WTC11 (cell line): ENCODE results near the gene KLC4. TPM values are rescaled to one million over a fixed set of nuclear protein-coding genes. Genes with fewer than 3 reads are reported as not detected.

ENCODE experiments used
- ATAC-seq: fragments of 200-7000 bp; cut with Tn5 transposase; 2 replicates; pipeline ENCODE4 v1.10.0; 2021; ENCODE audit warnings: mild to moderate bottlenecking, moderate library complexity
- Bru-seq: library from RNA; stranded (reverse); fragments of 400-500 nt; gene quantifications from one replicate; lab custom pipeline; 2021; lab: Mats Ljungman, UMichigan
- CTCF ChIA-PET: fragments of 300-600 bp; sonication (Branson Sonifier 250); formaldehyde crosslinking; loops from one replicate; lab custom pipeline; 2021; ENCODE audit warnings: antibody characterized with exemption; lab: Charles Lee
- POLR2A ChIA-PET: fragments of 350-600 bp; sonication (Branson Sonifier 250); formaldehyde crosslinking; loops from one replicate; lab custom pipeline; 2021; ENCODE audit warnings: antibody characterized with exemption; lab: Charles Lee
- DNase-seq: peaks from one replicate; pipeline ENCODE4 v3.0.0; 2021; ENCODE audit warnings: low spot score
- H3K27ac Mint-ChIP-seq: 2 replicates; pipeline ENCODE4 v1.8.0; 2021; ENCODE audit warnings: mixed read lengths
- H3K27me3 Mint-ChIP-seq: 2 replicates; pipeline ENCODE4 v1.8.0; 2021; ENCODE audit warnings: low read depth, mild to moderate bottlenecking, moderate library complexity, mixed read lengths
- H3K36me3 Mint-ChIP-seq: 2 replicates; pipeline ENCODE4 v1.8.0; 2021; ENCODE audit warnings: mixed read lengths
- H3K4me1 Mint-ChIP-seq: 2 replicates; pipeline ENCODE4 v1.8.0; 2022; ENCODE audit warnings: mixed read lengths
- H3K4me3 Mint-ChIP-seq: 2 replicates; pipeline ENCODE4 v1.8.0; 2021; ENCODE audit warnings: mild to moderate bottlenecking, moderate library complexity, mixed read lengths
- H3K9me3 Mint-ChIP-seq: 2 replicates; pipeline ENCODE4 v1.8.0; 2021; ENCODE audit warnings: mixed read lengths
- CREM ChIP-seq: sonication (generic); formaldehyde crosslinking; IDR thresholded peaks from 2 replicates; pipeline ENCODE4 v1.8.1; 2022; ENCODE audit warnings: mild to moderate bottlenecking, missing genetic modification reagents, moderate library complexity
- ELF4 ChIP-seq: sonication (generic); formaldehyde crosslinking; IDR thresholded peaks from 2 replicates; pipeline ENCODE4 v1.8.1; 2022; ENCODE audit warnings: low read depth, mild to moderate bottlenecking, moderate library complexity, missing genetic modification reagents
- ESRRA ChIP-seq: sonication (generic); formaldehyde crosslinking; IDR thresholded peaks from 2 replicates; pipeline ENCODE4 v1.8.1; 2022; ENCODE audit warnings: mild to moderate bottlenecking, missing genetic modification reagents, borderline replicate concordance
- FOXK1 ChIP-seq: sonication (generic); formaldehyde crosslinking; IDR thresholded peaks from 2 replicates; pipeline ENCODE4 v1.8.0; 2022; ENCODE audit warnings: mild to moderate bottlenecking, moderate library complexity, missing genetic modification reagents
- FOXP1 ChIP-seq: sonication (generic); formaldehyde crosslinking; IDR thresholded peaks from 2 replicates; pipeline ENCODE4 v1.8.0; 2022; ENCODE audit warnings: missing genetic modification reagents, mild to moderate bottlenecking, moderate library complexity, borderline replicate concordance
- GTF2I ChIP-seq: fragments of 250-450 bp; sonication (Bioruptor Pico); conservative IDR thresholded peaks from 2 replicates; pipeline ENCODE4 v1.4.0; 2021; ENCODE audit warnings: mild to moderate bottlenecking
- JAZF1 ChIP-seq: fragments of 250-450 bp; sonication (Bioruptor Pico); IDR thresholded peaks from 2 replicates; pipeline ENCODE4 v1.9.0; 2021; ENCODE audit warnings: moderate library complexity, mild to moderate bottlenecking, inconsistent platforms
- NFATC4 ChIP-seq: fragments of 250-450 bp; sonication (Bioruptor Pico); IDR thresholded peaks from 2 replicates; pipeline ENCODE4 v1.9.0; 2021; ENCODE audit warnings: mild to moderate bottlenecking
- NR2C2 ChIP-seq: sonication (generic); formaldehyde crosslinking; IDR thresholded peaks from 2 replicates; pipeline ENCODE4 v1.8.0; 2022; ENCODE audit warnings: mild to moderate bottlenecking, missing genetic modification reagents
- OVOL2 ChIP-seq: fragments of 250-450 bp; sonication (Bioruptor Pico); IDR thresholded peaks from 2 replicates; pipeline ENCODE4 v1.9.0; 2021; ENCODE audit warnings: mild to moderate bottlenecking, borderline replicate concordance
- PRRX2 ChIP-seq: fragments of 250-450 bp; sonication (Bioruptor Pico); IDR thresholded peaks from 2 replicates; pipeline ENCODE4 v1.8.0; 2021; ENCODE audit warnings: mild to moderate bottlenecking
- RORB ChIP-seq: fragments of 250-450 bp; sonication (Bioruptor Pico); IDR thresholded peaks from 2 replicates; pipeline ENCODE4 v1.9.0; 2021; ENCODE audit warnings: mild to moderate bottlenecking
- SOX15 ChIP-seq: fragments of 250-450 bp; sonication (Bioruptor Pico); IDR thresholded peaks from 2 replicates; pipeline ENCODE4 v1.9.0; 2021; ENCODE audit warnings: mild to moderate bottlenecking
- SP1 ChIP-seq: sonication (generic); formaldehyde crosslinking; conservative IDR thresholded peaks from 2 replicates; pipeline ENCODE4 v1.8.1; 2022; ENCODE audit warnings: missing genetic modification reagents
- TEAD4 ChIP-seq: sonication (generic); formaldehyde crosslinking; IDR thresholded peaks from 2 replicates; pipeline ENCODE4 v1.8.0; 2022; ENCODE audit warnings: mild to moderate bottlenecking, missing genetic modification reagents
- TP53 ChIP-seq: sonication (generic); formaldehyde crosslinking; IDR thresholded peaks from 2 replicates; pipeline ENCODE4 v1.8.1; 2023; ENCODE audit warnings: mild to moderate bottlenecking, missing genetic modification reagents
- ZNF121 ChIP-seq: sonication (generic); formaldehyde crosslinking; IDR thresholded peaks from 2 replicates; pipeline ENCODE4 v1.8.0; 2023; ENCODE audit warnings: missing genetic modification reagents
- ZNF263 ChIP-seq: sonication (generic); formaldehyde crosslinking; IDR thresholded peaks from 2 replicates; pipeline ENCODE4 v1.8.1; 2022; ENCODE audit warnings: low read depth, mild to moderate bottlenecking, moderate library complexity, missing genetic modification reagents
- ZNF416 ChIP-seq: fragments of 250-450 bp; sonication (Bioruptor Pico); IDR thresholded peaks from 2 replicates; pipeline ENCODE4 v1.9.0; 2021; ENCODE audit warnings: mild to moderate bottlenecking, inconsistent platforms
- ZNF423 ChIP-seq: fragments of 250-450 bp; sonication (Bioruptor Pico); IDR thresholded peaks from 2 replicates; pipeline ENCODE4 v2.1.2; 2022; ENCODE audit warnings: mild to moderate bottlenecking, moderate library complexity
- long read RNA-seq, 3 experiments: library from RNA in 1 of 3; library from capped mRNA in 1 of 3; library from polyadenylated mRNA in 1 of 3; unstranded in 2 of 3; stranded (forward) in 1 of 3; transcript quantifications; one replicate each; pipeline ENCODE4 v2.0.0, GENCODE V29; 2021
- total RNA-seq: library from RNA; stranded (reverse); gene quantifications from 3 replicates; pipeline ENCODE4 v1.2.3, GENCODE V29; 2021
- TF ChIP-seq, protein P1 (sequence below): fragments of 250-450 bp; sonication (Bioruptor Pico); IDR thresholded peaks from 2 replicates; pipeline ENCODE4 v1.9.0; 2021; ENCODE audit warnings: mild to moderate bottlenecking
- TF ChIP-seq, protein P2 (sequence below): fragments of 250-450 bp; sonication (Bioruptor Pico); conservative IDR thresholded peaks from 2 replicates; pipeline ENCODE4 v1.9.0; 2021; ENCODE audit warnings: mild to moderate bottlenecking
- TF ChIP-seq, protein P3 (sequence below): sonication (generic); formaldehyde crosslinking; conservative IDR thresholded peaks from 2 replicates; pipeline ENCODE4 v1.8.1; 2022; ENCODE audit warnings: mild to moderate bottlenecking, missing genetic modification reagents
- TF ChIP-seq, protein P4 (sequence below): fragments of 200-600 bp; IDR thresholded peaks from 2 replicates; pipeline ENCODE4 v1.8.0; 2022; ENCODE audit warnings: antibody characterized with exemption
- TF ChIP-seq, protein P5 (sequence below): fragments of 250-450 bp; sonication (Bioruptor Pico); IDR thresholded peaks from 2 replicates; pipeline ENCODE4 v1.9.0; 2021; ENCODE audit warnings: mild to moderate bottlenecking
- TF ChIP-seq, protein P6 (sequence below): sonication (generic); formaldehyde crosslinking; IDR thresholded peaks from 2 replicates; pipeline ENCODE4 v1.8.0; 2022; ENCODE audit warnings: mild to moderate bottlenecking, missing genetic modification reagents
- TF ChIP-seq, protein P7 (sequence below): sonication (generic); formaldehyde crosslinking; IDR thresholded peaks from 2 replicates; pipeline ENCODE4 v1.8.0; 2023; ENCODE audit warnings: missing genetic modification reagents

The KLC4 gene
- total RNA-seq: 31.2 to 36.4 TPM (median 35.7 TPM) in 3 replicates
- percentile 52 among the genes with signal in this experiment for Bru-seq, nascent RNA
- long read RNA-seq, experiment 1, transcript KLC4-202 (16 exons, 2,404 nt): major isoform, 34 of 67 reads
- long read RNA-seq, experiment 1, partial matches to known transcripts: 11 of 67 reads
- long read RNA-seq, experiment 1, other reads (novel, unspliced or antisense): 18 of 67 reads
- long read RNA-seq, experiment 2, partial matches to known transcripts: 20 of 34 reads
- long read RNA-seq, experiment 2, other reads (novel, unspliced or antisense): 13 of 34 reads
- long read RNA-seq, experiment 3, transcript KLC4-202 (16 exons, 2,404 nt): major isoform, 10 of 16 reads
- long read RNA-seq, experiment 3, partial matches to known transcripts: 3 of 16 reads
- long read RNA-seq, experiment 3, other reads (novel, unspliced or antisense): 2 of 16 reads

DNA sequence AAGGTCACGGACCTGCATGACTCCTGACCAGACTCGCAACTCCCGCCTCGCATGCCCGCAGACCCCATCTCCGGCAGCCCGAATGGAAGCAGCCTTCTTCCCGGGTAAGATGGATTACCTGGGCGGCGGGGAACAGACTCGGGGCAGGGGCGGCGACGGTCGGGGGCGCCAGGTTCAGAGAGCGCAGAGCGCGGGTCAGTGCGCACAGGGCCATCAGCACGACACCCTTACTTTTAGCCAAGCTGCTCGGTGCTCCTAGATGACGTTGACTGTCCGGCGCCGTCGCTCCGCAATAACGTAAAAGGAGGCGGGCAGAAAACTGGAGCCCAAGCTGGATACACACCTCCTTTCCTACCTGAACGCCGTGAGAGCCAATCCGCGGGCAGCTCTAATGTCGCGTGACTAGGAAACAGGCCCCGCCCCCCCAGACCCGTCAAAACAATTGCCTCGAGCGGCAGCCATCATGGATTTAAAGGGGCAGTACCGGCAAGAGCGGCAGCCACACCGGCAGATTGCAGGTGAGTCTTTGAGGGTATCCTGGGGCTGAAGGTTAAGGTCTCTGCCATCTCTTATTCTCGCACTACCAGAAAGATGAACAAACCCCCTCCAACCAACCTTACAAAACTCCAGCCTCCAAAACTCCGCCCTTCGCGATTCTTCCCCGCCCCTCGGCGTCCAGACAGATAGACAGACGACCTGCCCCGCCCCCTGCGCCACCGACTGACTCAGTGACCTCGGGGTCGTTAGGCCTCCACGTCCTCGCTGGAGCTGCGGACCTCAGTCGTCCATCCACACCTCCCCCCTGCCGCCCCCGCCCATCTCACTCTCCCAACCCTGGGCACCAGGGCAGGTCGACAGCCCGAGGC, at the start of gene KLC4, which contains the start of gene MRPL2:
KLC4 (plus strand) TSS at position 464 of the 866 bp plus-strand sequence. CDS start 1,705 bp downstream, outside the sequence.
MRPL2 (minus strand) TSS at position 267 of the 866 bp plus-strand sequence; CDS start at position 214, 53 bp downstream.
- Mint-ChIP-seq H3K36me3 (peaks cover 21% of the 10 kb centered on the region), H3K27me3 (no peaks in the 10 kb centered on the region), H3K4me3 (peak within 1 kb of the TSS; percentile 91), H3K9me3 (no peaks in the 10 kb centered on the region), H3K4me1 (peaks cover 21% of the 10 kb centered on the region), H3K27ac (peak within 1 kb of the TSS; percentile 99)
- ATAC-seq: peak; percentile 94
- DNase-seq: peak; percentile 99
- ChIA-PET POLR2A (interaction anchor here (0.6 to 1.5 kb wide), 18 partner anchors 14 to 302 kb away, joined by 3 to 9 read pairs (median 4); partner anchors contain the start of genes BICRAL, KLHDC3, MEA1 and PEX6), CTCF (interaction anchor here (0.8 to 3.3 kb wide), 9 partner anchors 17 to 169 kb away, joined by 3 to 24 read pairs (median 4); partner anchors contain the start of genes DNPH1, KLHDC3 and PTK7)
- no peak for TF ChIP-seq OVOL2 (CRISPR knock-in tag)
- no peak for TF ChIP-seq TEAD4 (CRISPR knock-in tag)
- TF ChIP-seq, protein P1, sequence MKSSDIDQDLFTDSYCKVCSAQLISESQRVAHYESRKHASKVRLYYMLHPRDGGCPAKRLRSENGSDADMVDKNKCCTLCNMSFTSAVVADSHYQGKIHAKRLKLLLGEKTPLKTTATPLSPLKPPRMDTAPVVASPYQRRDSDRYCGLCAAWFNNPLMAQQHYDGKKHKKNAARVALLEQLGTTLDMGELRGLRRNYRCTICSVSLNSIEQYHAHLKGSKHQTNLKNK (CRISPR knock-in tag): no peak
- no peak for TF ChIP-seq TP53 (CRISPR knock-in tag)
- no peak for TF ChIP-seq ELF4 (CRISPR knock-in tag)
- TF ChIP-seq, protein P2, sequence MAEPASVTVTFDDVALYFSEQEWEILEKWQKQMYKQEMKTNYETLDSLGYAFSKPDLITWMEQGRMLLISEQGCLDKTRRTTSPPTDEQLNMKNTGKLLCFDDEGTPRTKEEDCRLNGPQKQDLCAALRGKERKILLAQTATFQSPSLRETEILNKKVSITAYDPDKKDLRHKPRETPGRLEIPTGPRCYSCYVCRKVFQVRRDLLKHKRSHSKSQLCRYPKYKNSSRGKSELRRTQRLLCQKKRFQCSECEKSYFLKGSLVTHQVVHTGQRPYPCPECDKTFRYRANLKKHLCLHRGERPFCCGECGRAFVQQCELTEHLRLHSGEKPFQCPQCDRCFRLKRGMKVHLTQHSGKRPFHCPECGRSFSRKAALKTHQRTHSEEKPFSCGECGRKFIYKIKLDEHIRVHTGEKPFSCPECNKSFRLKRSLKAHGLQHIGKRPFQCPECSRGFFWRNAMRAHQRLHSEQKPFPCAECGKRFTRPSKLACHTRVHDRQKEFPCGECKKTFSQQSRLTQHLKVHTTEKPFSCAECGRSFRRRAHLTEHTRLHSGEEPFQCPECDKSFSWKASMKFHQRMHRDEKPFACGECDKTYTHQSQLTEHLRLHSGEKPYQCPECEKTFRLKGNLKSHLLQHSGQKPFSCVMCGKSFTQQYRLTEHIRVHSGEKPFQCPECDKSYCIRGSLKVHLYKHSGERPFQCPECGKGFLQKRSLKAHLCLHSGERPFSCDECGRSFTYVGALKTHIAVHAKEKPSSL (CRISPR knock-in tag): no peak
- TF ChIP-seq JAZF1 (CRISPR knock-in tag): no peak
- TF ChIP-seq, protein P3, sequence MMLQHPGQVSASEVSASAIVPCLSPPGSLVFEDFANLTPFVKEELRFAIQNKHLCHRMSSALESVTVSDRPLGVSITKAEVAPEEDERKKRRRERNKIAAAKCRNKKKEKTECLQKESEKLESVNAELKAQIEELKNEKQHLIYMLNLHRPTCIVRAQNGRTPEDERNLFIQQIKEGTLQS: no peak
- peak; percentile 99 for TF ChIP-seq CREM (CRISPR knock-in tag)
- TF ChIP-seq ZNF263 (CRISPR knock-in tag): no peak
- TF ChIP-seq, protein P4, sequence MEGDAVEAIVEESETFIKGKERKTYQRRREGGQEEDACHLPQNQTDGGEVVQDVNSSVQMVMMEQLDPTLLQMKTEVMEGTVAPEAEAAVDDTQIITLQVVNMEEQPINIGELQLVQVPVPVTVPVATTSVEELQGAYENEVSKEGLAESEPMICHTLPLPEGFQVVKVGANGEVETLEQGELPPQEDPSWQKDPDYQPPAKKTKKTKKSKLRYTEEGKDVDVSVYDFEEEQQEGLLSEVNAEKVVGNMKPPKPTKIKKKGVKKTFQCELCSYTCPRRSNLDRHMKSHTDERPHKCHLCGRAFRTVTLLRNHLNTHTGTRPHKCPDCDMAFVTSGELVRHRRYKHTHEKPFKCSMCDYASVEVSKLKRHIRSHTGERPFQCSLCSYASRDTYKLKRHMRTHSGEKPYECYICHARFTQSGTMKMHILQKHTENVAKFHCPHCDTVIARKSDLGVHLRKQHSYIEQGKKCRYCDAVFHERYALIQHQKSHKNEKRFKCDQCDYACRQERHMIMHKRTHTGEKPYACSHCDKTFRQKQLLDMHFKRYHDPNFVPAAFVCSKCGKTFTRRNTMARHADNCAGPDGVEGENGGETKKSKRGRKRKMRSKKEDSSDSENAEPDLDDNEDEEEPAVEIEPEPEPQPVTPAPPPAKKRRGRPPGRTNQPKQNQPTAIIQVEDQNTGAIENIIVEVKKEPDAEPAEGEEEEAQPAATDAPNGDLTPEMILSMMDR: no peak
- TF ChIP-seq, protein P5, sequence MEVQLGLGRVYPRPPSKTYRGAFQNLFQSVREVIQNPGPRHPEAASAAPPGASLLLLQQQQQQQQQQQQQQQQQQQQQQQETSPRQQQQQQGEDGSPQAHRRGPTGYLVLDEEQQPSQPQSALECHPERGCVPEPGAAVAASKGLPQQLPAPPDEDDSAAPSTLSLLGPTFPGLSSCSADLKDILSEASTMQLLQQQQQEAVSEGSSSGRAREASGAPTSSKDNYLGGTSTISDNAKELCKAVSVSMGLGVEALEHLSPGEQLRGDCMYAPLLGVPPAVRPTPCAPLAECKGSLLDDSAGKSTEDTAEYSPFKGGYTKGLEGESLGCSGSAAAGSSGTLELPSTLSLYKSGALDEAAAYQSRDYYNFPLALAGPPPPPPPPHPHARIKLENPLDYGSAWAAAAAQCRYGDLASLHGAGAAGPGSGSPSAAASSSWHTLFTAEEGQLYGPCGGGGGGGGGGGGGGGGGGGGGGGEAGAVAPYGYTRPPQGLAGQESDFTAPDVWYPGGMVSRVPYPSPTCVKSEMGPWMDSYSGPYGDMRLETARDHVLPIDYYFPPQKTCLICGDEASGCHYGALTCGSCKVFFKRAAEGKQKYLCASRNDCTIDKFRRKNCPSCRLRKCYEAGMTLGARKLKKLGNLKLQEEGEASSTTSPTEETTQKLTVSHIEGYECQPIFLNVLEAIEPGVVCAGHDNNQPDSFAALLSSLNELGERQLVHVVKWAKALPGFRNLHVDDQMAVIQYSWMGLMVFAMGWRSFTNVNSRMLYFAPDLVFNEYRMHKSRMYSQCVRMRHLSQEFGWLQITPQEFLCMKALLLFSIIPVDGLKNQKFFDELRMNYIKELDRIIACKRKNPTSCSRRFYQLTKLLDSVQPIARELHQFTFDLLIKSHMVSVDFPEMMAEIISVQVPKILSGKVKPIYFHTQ (CRISPR knock-in tag): no peak
- no peak for TF ChIP-seq ZNF423
- TF ChIP-seq GTF2I (CRISPR knock-in tag): no peak
- peak; percentile 95 for TF ChIP-seq FOXK1 (CRISPR knock-in tag)
- TF ChIP-seq ESRRA (CRISPR knock-in tag): no peak; the same call in 1 of the 2 replicates
- TF ChIP-seq, protein P6, sequence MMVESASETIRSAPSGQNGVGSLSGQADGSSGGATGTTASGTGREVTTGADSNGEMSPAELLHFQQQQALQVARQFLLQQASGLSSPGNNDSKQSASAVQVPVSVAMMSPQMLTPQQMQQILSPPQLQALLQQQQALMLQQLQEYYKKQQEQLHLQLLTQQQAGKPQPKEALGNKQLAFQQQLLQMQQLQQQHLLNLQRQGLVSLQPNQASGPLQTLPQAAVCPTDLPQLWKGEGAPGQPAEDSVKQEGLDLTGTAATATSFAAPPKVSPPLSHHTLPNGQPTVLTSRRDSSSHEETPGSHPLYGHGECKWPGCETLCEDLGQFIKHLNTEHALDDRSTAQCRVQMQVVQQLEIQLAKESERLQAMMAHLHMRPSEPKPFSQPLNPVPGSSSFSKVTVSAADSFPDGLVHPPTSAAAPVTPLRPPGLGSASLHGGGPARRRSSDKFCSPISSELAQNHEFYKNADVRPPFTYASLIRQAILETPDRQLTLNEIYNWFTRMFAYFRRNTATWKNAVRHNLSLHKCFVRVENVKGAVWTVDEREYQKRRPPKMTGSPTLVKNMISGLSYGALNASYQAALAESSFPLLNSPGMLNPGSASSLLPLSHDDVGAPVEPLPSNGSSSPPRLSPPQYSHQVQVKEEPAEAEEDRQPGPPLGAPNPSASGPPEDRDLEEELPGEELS (CRISPR knock-in tag): no peak
- TF ChIP-seq FOXP1 (CRISPR knock-in tag): no peak
- no peak for TF ChIP-seq SOX15 (CRISPR knock-in tag)
- TF ChIP-seq NR2C2 (CRISPR knock-in tag): no peak
- peak; percentile 84 for TF ChIP-seq ZNF121 (CRISPR knock-in tag)
- no peak for TF ChIP-seq RORB (CRISPR knock-in tag)
- TF ChIP-seq, protein P7, sequence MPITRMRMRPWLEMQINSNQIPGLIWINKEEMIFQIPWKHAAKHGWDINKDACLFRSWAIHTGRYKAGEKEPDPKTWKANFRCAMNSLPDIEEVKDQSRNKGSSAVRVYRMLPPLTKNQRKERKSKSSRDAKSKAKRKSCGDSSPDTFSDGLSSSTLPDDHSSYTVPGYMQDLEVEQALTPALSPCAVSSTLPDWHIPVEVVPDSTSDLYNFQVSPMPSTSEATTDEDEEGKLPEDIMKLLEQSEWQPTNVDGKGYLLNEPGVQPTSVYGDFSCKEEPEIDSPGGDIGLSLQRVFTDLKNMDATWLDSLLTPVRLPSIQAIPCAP (CRISPR knock-in tag): no peak
- TF ChIP-seq NFATC4: no peak
- TF ChIP-seq PRRX2: no peak
- TF ChIP-seq ZNF416 (CRISPR knock-in tag): no peak
- peak; percentile 93 for TF ChIP-seq SP1 (CRISPR knock-in tag)
